Measurements from ENCODE around the gene WHAMM.
"Not testable (repeated sequence)": the region's sequence is repeated elsewhere in the genome, so short reads cannot be mapped to it uniquely, and the experiment has no call there.

The WHAMM gene, protein sequence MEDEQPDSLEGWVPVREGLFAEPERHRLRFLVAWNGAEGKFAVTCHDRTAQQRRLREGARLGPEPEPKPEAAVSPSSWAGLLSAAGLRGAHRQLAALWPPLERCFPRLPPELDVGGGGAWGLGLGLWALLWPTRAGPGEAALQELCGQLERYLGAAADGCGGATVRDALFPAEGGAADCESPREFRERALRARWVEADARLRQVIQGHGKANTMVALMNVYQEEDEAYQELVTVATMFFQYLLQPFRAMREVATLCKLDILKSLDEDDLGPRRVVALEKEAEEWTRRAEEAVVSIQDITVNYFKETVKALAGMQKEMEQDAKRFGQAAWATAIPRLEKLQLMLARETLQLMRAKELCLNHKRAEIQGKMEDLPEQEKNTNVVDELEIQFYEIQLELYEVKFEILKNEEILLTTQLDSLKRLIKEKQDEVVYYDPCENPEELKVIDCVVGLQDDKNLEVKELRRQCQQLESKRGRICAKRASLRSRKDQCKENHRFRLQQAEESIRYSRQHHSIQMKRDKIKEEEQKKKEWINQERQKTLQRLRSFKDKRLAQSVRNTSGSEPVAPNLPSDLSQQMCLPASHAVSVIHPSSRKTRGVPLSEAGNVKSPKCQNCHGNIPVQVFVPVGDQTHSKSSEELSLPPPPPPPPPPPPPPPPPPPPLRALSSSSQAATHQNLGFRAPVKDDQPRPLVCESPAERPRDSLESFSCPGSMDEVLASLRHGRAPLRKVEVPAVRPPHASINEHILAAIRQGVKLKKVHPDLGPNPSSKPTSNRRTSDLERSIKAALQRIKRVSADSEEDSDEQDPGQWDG

DNA sequence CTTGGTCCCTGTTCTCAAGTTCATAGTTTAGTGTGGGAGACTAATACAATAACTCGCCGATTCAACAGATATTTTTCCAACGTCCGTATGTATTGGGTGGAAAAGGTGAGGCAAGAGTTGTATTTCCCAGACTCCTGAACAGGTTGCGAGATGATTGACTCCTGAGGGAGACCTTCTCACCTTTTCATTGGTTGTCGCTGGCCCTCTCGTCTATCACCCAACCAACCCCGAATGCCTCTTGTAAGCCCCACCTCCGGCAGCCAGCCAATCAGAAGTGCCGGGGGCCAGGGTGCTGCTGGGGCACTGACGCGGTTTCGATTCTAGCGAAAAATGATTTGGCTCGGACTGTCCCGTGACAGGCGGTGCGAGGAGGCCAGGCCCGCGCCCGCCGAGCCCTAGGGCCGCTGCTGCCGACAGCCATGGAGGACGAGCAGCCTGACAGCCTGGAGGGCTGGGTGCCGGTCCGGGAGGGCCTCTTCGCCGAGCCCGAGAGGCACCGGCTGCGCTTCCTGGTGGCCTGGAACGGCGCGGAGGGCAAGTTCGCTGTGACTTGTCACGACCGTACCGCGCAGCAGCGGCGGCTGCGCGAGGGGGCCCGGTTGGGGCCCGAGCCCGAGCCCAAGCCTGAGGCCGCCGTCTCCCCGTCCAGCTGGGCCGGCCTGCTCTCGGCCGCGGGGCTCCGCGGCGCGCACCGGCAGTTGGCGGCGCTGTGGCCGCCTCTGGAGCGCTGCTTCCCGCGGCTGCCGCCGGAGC is at the start of gene WHAMM:
Gene WHAMM (plus strand): TSS at position 321 of the 753 bp plus-strand sequence. CDS start 99 bp downstream, at position 420.
- FAIRE-seq: peak; percentile 97

DNA sequence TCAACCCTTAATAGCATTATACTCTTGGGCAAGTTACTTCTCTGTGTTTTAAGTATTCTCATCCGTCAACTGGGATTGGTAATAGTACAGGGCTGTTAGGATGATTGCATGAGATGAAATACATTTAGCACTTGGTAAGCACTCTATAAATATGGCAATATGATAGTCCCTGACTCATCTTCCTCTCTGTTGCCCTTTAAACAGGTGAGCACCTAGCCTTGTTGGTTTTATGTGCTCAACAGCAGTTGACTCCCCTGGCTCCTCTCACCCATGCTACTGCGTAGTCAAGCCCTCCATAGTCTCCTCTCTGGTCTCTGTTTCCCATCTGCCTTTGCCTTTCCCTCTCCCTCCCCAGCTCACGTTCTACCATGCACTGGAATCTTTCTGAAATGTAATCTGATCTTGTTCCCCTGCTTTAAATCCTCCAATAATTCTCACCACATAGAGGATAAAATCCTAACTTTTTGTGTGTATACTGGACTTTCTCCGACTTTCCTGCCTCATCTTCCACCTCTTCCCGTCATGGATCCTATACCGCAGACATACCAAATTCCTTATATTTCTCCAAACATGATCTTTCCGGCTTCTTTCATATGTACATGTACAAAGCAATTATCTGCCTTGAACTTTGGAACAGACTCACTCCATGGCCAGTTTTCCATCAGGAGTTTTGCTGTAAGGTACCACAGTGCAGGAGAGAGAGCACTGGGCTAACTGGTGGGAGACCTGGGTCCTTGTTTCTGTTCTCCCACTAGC is 45.9 kb upstream of the WHAMM start:
- no peak for FAIRE-seq

DNA sequence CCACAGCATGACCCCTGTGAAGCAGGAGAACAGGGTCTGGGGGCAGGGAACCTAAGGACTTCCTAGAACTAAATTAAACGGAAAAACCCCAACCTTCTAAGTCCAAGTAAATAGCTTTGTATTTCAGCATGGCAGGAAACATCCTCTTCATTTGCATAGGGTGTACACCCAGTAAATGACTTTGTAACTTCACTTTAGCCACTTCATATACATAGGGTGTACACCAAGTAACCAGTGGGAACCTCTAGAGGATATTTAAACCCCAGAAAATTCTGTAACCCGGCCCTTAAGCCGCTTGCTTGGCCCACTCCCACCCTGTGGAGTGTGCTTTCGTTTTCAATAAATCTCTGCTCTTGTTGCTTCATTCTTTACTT is 45.3 kb upstream of the WHAMM start:
- FAIRE-seq: no peak

DNA sequence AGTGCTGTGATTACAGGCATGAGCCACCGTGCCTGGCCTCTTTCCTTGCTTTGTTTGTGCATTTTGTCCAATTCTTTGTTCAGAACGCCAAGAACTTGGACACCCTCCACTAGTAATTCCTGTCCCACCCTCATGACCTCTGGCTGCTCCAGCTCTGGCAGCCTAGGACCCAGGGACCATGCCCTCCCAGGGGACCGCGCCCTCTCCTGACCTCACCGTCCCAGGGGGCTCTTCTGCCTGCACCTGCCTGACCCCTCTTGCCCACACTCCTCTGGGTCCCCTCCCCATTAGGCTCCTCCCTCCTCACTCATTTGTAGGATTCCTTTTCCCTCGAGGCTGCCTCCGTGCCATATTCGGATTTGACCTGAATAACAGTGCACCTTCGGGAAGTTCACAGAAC is 44.7 kb upstream of the WHAMM start:
- no peak for FAIRE-seq

DNA sequence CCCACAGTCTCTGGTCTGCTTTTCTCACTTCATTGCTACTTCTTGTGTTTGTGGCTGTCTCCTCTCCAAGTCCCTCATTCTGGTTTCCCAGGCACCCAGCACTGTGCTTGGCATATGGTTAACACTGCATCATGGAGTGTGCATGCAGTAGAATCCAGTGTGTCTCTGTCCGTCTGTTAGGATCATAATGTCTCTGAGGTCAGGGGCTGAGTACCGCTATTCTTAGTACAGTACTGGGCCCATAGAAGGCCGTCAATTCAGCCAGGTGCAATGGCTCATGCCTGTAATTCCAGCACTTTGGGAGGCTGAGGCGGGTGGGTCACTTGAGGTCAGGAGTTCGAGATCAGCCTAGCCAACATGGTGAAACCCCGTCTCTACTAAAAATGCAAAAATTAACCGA is 43.2 kb upstream of the WHAMM start:
- FAIRE-seq: not testable (repeated sequence)

DNA sequence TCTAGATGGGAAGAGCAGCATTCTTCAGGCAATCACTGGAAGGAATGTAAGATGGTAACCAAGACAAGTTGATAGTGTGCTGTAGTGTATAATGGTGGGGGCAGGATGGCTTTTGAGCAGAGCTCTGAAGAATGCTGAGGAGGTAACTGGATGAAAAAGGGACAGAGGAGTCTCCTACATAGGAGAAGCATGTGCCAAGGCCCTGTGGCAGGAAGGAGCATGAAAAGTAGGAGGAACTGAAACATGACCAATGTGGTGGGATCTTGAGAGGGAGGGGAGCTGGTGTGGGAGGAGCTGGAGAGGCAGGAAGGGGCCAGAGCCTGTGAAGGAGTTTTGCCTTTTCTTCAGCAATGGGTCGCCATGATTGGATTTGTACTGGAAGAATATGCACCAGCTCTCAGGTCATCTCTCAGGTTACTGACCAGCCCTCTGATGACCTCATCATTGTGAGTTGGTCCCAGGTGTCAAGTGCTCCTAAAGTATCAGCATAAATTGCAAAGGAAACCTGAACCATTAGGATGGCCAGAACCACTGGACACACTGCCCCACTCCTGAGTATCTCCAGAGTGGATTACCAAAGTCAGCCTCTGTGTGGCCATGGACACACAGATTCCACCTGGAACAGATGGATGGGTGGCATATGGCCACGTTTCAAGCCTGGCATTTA is 42.1 kb upstream of the WHAMM start:
- FAIRE-seq: no peak

DNA sequence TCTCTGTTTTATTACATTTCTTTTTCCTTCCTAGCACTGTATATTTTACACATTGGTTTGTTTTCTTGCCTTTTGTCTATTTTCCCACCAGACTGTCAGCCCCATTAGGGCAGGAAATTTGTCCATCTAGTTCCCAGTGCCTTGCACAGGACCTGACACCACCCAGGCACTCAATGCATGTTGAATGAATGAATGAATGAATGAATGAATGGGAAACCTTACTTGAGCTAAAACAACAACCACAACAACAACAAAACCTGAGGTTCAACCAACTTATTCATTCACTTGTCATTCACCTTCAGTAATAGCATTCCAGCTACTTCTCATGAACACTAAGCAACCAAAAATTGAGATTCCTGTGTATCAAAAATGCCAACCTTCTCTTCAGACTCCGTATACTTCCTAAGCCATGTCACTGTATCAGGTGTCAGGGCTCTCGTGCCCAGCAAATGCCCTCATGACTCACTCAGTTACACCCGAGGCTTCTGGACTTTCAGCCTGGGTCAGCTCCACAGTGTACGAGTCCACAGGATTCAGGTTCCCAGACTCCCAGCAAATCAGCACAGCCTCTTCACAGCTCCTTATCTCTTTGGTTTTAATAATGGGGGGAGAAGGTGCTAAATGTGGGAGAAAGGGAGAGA is 40.9 kb upstream of the WHAMM start:
- no peak for FAIRE-seq

DNA sequence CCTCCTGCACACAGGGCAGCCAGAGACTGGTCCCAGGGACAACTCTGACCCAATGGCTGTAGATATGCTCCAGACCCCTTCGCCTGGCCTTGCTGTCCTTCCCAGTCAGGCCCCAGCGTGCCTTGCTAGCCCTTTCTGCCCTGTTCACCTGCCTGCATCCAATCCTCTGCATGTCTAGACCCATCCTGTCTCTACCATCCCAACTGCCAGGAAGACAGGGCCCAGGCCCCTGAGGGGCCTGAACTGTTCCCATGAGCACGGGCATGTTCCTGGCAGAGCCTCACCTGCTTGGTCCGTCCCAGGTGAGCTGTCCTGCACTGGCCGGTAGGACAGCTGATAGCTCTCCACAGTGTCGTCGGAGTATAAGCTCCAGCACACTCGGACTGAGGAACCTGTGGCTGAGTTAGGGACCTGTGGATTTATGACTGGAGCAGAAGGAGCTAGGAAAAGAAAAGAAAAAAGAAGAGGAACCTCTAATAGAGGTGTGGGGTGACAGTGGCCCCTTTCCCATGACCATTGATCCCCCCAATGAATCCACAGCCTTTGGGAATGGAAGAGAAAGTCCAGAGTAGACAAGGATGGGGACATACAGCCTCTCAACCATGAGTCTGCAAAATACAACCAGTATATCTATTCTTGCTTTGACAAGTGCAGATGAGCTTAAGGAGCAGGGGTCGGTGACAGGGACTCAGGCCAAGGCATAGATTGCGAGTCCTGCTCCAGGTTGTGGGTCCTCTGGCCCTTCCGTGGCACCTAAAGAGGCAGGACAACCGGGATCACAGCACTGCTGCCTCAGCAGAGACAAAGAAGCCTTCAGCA is 37.4 kb upstream of the WHAMM start:
- no peak for FAIRE-seq

DNA sequence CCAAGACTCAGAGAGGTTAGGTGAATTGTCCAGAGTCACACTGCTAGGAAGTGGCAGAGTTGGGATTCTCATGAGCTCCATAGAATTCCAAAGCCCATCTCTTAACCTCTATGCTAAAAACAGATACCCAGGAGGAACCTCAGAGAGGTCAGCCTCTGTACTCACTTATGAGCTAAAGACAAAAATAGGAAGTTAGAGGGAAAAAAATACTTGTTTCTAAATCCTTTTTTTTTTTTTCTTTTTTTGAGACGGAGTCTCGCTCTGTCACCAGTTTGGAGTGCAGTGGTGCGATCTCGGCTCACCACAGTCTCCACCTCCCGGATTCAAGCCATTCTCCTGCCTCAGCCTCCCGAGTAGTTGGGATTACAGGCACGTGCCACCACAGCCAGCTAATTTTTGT is 34.9 kb upstream of the WHAMM start:
- no peak for FAIRE-seq

DNA sequence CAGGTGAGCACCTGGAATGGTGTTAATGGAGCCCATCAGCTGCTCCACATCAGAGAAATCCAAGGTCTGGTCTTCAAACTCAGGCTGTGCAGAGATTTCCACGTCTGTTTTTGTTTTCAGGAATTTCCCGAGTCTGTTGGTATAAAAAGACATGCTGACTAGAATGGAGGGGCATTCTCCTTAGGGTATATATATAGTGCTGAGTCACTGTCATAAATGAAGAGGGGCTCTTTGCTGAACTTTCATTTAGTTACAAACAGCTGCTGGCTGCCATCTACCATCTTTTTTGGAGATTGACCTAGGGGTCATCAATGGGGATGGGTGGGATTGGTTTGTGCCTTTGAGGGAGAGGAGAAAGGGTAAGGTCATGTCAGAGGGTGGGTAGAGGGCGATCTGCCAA is 30.7 kb upstream of the WHAMM start:
- no peak for FAIRE-seq

DNA sequence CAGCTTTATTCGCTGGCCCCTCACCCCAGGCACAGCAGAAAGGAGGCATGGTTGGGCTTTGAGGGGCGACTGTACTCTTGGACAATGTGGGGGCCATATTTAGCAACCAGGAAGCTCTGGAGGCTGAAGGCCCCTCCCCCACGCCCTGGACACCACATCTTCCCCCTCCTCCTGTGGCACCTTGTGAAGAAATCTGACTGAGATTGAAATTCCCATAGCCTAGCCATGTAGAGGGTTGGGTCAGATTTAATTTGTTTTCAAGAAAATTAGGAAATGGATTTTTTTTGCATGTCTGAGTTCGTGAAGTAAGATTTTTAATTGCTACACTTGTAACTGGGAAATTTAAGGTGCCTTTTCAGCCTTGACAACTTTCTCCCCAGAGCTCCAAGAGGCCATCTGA is 28.1 kb upstream of the WHAMM start:
- no peak for FAIRE-seq

DNA sequence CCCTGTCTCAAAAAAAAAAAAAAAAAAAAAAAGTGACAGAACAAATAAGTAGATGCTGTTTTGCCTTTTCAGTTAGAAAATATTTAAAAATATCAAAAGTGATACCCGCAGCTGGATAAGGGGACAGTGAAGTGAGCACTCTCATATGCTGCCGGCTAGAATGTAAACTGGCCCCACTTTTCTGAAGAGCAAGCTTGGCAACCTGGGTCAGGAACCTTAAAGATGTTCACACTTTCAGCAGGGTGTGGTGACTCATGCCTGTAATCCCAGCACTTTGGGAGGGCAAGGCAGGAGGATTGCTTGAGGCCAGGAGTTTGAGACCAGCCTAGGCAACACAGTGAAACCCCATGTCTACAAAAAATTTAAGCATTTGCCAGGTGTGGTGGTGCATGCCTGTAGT is 20.9 kb upstream of the WHAMM start:
- FAIRE-seq: no peak

DNA sequence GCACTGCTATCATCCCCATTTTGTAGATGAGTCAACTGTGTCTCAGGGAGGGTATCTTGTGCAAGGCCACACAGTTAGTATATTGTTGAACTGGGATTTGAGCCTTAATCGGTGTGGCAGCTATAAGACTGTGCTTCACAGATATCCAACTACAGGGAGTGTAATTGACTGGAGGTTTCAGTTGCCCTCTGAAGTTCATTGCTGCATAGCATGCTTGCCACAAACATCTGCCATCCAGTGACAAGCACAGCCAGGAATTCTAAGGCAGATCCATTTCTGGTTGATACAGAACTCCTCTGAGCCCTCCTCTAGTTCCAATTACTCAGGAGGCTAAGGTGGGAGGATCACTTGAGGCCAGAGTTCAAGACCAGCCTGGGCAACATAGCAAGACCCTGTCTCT is 19.9 kb upstream of the WHAMM start:
- no peak for FAIRE-seq

DNA sequence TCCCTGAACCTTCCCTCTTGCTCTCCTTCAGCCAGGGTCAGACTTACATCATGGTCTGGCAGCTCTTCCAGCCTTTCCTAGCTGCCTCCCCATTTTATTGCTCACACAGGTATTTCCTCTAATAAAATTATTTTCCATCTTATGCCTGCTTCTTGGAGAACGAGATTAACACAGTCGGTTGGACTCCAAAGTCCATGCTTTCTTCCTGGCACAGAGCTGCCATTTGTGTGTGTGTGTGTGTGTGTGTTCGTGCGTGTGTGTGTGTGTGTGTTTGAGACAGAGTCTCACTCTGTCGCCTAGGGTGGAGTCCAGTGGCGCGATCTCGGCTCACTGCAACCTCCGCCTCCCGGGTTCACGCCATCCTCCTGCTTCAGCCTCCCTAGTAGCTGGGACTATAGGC is 19.1 kb upstream of the WHAMM start:
- FAIRE-seq: no peak

DNA sequence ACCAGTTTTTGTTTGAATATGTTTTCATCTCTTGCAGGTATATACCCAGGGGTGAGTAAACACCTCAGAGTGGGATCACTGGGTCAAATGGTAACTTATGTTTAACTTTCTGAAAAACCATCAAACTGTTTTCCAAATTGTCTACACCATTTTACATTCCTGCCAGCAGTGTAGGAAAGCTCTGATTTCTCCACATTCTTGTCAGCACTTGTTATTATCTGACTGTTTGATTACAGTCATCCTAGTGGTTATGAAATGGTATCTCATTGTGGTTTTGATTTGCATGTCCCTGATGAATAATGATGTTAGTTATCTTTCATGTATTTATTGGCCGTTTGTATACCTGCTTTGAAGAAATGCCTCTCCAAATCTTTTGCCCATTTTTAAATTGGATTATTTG is 17.4 kb upstream of the WHAMM start:
- no peak for FAIRE-seq

DNA sequence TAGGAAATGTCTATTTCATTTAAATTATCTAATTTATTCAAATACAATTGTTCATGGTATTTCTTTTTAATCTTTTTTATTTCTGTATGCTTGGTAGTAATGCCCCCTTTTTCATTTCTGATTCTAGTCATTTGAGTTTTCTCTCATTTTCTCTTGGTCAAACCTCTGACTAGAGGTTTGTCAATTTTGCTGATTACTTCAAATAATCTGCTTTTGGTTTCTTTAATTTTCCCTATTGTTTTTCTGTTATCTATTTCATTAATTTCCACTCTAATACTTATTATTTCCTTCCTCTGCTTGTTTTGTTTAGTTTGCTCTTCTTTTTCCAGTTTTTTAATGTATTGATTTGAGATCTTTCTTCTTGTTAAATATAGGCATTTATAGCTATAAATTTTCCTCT is 15.7 kb upstream of the WHAMM start:
- FAIRE-seq: no peak

DNA sequence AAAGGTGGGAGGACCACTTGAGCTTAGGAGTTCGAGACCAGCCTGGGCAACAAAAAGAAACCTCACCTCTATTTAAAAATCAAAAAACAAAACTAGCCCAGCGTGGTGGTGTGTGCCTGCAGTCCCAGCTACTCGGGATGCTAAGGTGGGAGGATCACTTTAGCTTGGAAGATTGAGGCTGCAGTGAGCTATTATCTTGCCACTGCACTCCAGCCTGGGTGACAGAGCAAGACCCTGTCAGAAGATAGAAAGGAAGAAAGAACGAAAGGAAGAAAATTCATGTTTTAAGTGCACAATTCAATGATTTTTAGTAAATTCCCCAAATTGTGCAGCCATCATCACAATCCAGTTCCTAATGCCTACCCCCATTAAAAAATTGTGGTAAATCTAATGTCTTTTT is 11.3 kb upstream of the WHAMM start:
- FAIRE-seq: no peak

DNA sequence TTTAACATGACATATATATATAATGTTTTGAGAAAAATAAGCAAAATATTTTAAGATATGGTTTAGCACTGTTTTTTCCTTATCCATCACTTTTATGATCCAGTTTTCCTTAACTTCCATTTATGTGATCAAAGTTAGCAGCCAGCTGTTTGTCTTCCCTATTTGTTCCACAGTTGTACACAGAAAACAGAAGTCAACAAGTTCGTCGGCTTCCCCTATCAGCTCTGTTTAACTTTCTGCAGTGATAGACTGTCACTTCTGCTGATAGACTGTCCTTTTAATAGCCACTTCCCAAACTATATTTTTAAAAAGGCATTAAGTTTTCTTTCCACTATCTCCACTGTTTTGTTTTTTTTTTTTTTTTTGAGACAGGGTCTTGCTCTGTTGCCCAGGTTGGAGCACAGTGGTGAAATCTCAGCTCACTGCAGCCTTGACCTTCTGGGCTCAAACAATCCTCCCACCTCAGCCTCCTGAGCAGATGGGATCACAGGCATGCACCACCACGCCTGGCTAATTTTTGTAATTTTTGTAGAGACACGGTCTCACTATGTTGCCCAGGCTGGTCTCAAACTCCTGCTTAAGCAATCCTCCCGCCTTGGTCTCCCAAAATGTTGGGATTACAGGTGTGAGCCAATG is 10.8 kb upstream of the WHAMM start:
- FAIRE-seq: no peak

DNA sequence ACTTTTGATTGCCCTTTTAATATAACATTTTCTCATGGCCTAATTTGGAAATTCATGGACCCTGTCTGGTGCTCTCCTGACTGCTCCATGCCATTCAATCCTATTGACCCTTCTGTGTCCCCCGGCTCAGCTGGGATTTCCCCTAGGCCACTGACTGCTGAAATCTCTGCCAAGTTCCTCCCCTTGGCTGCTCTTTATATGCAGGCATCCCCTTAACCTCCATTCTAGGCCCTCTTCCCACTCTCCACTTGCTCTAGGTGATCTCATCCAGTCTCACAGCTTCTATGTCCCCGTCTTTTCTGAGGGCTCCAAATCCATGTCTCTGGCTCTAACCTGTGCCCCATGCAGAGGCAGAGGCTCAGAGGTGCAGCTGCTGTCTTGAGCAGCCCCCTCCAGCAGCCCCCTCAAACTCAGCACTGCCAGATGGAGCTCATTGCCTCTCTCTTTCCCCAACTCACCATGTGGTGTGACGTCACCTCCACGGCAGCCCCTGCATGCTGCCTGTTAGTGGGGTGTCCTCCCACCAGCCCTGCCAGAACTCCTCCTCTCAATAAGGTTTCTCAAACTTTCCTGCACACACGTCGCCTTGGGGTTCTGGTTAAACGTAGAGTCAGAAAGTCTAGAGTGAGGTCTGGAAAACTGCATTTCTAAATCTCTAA is 10.1 kb upstream of the WHAMM start:
- FAIRE-seq: no peak

DNA sequence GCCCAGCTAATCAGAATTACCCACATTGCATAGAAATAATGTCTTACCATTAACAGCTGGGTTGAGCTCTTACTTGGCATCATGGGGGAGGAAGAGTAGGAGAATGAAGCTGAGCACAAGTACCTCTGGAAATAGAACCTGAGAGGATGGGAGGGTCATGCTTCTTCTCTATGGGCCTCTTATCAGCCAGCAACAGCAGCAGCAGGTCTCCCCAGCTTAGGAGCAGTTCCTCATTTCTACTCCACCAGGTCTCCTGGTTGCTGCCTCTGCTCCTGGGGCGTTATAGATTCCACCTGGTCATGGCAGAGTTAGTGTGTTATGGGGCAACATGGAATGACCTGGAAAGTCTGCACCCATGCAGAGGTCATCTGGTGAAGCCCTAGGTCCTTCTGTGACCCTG is 6.9 kb upstream of the WHAMM start:
- FAIRE-seq: no peak

Measured in islet of Langerhans (tissue), 1 donor.